ENCODE data around the gene RPL10.
"Not testable (repeated sequence)": the region's sequence is repeated elsewhere in the genome, so short reads cannot be mapped to it uniquely, and the experiment has no call there.

DNA sequence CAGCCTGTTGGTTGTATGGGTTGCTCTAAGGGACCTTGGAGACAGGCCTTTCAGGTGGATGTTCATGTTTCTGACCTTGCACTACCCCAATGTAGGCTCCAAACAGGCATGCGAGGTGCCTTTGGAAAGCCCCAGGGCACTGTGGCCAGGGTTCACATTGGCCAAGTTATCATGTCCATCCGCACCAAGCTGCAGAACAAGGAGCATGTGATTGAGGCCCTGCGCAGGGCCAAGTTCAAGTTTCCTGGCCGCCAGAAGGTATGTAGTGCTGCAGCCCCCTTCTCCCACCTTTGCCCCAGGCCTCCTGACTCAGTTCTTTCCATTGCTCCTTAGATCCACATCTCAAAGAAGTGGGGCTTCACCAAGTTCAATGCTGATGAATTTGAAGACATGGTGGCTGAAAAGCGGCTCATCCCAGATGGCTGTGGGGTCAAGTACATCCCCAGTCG, 2.2 kb downstream of the RPL10 start:
- TF ChIP-seq POLR2A (IDR thresholded peaks at IDR 0.05), result not testable (repeated sequence)
- TF ChIP-seq, protein P1, sequence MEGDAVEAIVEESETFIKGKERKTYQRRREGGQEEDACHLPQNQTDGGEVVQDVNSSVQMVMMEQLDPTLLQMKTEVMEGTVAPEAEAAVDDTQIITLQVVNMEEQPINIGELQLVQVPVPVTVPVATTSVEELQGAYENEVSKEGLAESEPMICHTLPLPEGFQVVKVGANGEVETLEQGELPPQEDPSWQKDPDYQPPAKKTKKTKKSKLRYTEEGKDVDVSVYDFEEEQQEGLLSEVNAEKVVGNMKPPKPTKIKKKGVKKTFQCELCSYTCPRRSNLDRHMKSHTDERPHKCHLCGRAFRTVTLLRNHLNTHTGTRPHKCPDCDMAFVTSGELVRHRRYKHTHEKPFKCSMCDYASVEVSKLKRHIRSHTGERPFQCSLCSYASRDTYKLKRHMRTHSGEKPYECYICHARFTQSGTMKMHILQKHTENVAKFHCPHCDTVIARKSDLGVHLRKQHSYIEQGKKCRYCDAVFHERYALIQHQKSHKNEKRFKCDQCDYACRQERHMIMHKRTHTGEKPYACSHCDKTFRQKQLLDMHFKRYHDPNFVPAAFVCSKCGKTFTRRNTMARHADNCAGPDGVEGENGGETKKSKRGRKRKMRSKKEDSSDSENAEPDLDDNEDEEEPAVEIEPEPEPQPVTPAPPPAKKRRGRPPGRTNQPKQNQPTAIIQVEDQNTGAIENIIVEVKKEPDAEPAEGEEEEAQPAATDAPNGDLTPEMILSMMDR (IDR thresholded peaks at IDR 0.05), result not testable (repeated sequence)

Data from right lobe of liver (tissue), 4 donors.